HepG2 (cell line): ENCODE data around the gene CEBPA. TPM values are rescaled to one million over a fixed set of nuclear protein-coding genes. Genes with fewer than 3 reads are reported as not detected.
A peak's percentile ranks its signal among the peaks of the same experiment; 100 is the strongest.

Experiments
- CEBPG ChIP-seq: IDR thresholded peaks from 2 replicates; pipeline ENCODE4 v1.6.1; 2016
- FOSL2 ChIP-seq: sonication (generic); formaldehyde crosslinking; IDR thresholded peaks from 2 replicates; pipeline ENCODE4 v1.4.0; 2020; ENCODE audit warnings: missing genetic modification reagents
- MAZ ChIP-seq, 2 experiments: sonication (generic) in 1 of 2; formaldehyde crosslinking in 1 of 2; IDR thresholded peaks; 2 replicates each; pipeline versions ENCODE4 v1.5.0 to v1.6.1; 2012 to 2020; ENCODE audit warnings: low read depth in 2 of 2, mild to moderate bottlenecking in 2 of 2, borderline replicate concordance in 1 of 2, improper control_type of control experiment in 1 of 2, low read length in 1 of 2, missing genetic modification reagents in 1 of 2, moderate library complexity in 1 of 2
- PHF5A ChIP-seq: IDR thresholded peaks from one replicate; pipeline ENCODE4 v1.6.1; 2018; ENCODE audit warnings: low read depth, missing genetic modification reagents; ENCODE audit not compliant: unreplicated experiment
- RFX5 ChIP-seq: IDR thresholded peaks from 2 replicates; pipeline ENCODE4 v1.6.1; 2011; ENCODE audit warnings: low read depth, low read length, improper control_type of control experiment
- TOE1 ChIP-seq: sonication (generic); formaldehyde crosslinking; IDR thresholded peaks from 2 replicates; pipeline ENCODE4 v1.4.0; 2020; ENCODE audit warnings: mild to moderate bottlenecking, missing genetic modification reagents
- XBP1 ChIP-seq: sonication (generic); formaldehyde crosslinking; IDR thresholded peaks from 2 replicates; pipeline ENCODE4 v1.5.0; 2020; ENCODE audit warnings: missing genetic modification reagents
- ZEB1 ChIP-seq: IDR thresholded peaks from 2 replicates; pipeline ENCODE4 v1.6.1; 2012; ENCODE audit warnings: mild to moderate bottlenecking, low read depth, inconsistent platforms; ENCODE audit not compliant: insufficient replicate concordance
- ZKSCAN8 ChIP-seq: IDR thresholded peaks from 2 replicates; pipeline ENCODE4 v1.6.1; 2016; ENCODE audit warnings: borderline replicate concordance, missing genetic modification reagents, missing compliant biosample characterization
- ZNF263 ChIP-seq: sonication (generic); formaldehyde crosslinking; IDR thresholded peaks from 2 replicates; pipeline ENCODE4 v1.4.0; 2020; ENCODE audit warnings: missing genetic modification reagents
- ZNF446 ChIP-seq: sonication (generic); formaldehyde crosslinking; IDR thresholded peaks from 2 replicates; pipeline ENCODE4 v1.5.0; 2020; ENCODE audit warnings: mild to moderate bottlenecking, missing genetic modification reagents
- ZNF713 ChIP-seq: sonication (generic); formaldehyde crosslinking; IDR thresholded peaks from 2 replicates; pipeline ENCODE4 v1.4.0; 2020; ENCODE audit warnings: mild to moderate bottlenecking, missing genetic modification reagents
- polyA plus RNA-seq, 8 experiments: library from polyadenylated mRNA; depleted of rRNA in 3 of 8; stranded (reverse) in 7 of 8; unstranded in 1 of 8; fragments of >200 nt; fragmentation: Illumina TruSeq in 4 of 8; extraction: Trizol in 4 of 8; gene quantifications; 2 replicates each; pipeline versions ENCODE4 v1.2.1 to v1.2.3, GENCODE V29; 2011 to 2016; ENCODE audit warnings: low read depth in 4 of 8, missing spikeins in 1 of 8, mixed read lengths in 1 of 8; ENCODE audit not compliant: insufficient read depth in 1 of 8
- total RNA-seq, 5 experiments: library from RNA; depleted of rRNA; stranded (reverse); fragments of >200 nt; fragmentation: Illumina TruSeq; extraction: Trizol; gene quantifications; 2 replicates each; pipeline ENCODE4 v1.2.3, GENCODE V29; 2016; ENCODE audit warnings: low read depth in 1 of 5
- TF ChIP-seq, protein P1 (sequence below): sonication (generic); formaldehyde crosslinking; IDR thresholded peaks from 2 replicates; pipeline ENCODE4 v1.4.0; 2020; ENCODE audit warnings: mild to moderate bottlenecking, missing genetic modification reagents
- TF ChIP-seq, protein P2 (sequence below): sonication (generic); formaldehyde crosslinking; IDR thresholded peaks from 2 replicates; pipeline ENCODE4 v1.8.0; 2022; ENCODE audit warnings: mild to moderate bottlenecking, missing genetic modification reagents, borderline replicate concordance
- TF ChIP-seq, protein P3 (sequence below), 2 experiments: IDR thresholded peaks; 2 replicates each; pipeline ENCODE4 v1.6.1; 2011 to 2012; ENCODE audit warnings: low read length in 2 of 2, borderline replicate concordance in 1 of 2, low read depth in 1 of 2, mild to moderate bottlenecking in 1 of 2, moderate library complexity in 1 of 2

The CEBPA gene
- total and polyA plus RNA-seq, 2 of the 13 experiments (the other 11 are each of a cell fraction or from before 2014, with no cell fraction given) = 24.8 to 103 TPM

DNA sequence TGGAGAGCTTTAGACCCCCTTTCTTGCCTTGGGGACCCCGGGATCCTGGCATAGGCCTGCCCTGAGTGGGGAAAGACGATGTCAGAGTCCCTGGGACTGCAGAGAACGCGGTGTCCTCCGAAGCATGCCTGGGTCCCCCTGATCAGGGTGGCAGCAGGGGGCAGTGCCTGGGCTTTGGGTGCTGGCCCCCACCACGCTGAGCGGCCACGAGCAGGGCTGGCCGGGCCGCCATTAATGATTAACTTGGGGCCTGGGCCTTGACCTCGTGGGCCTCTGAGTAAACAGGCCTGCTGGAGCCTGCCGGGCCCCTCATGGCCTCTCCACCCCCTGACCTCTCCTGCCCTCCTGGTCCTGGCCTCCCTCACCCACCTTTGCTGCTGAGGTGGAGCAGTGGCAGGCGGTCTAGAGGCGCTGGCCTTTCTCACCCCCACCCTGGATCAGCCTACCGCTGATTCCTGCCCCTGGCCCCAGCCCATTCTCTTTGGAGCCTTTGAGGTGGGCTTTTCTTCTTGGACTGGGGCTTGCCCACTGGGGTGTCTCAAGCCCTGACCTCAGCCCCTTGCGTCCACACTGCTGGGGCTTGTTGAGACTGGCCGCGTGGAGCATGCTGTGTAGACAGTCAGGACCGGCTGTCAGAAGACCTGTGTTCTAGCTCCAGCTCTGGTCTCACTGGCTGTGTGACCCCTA, 26.3 kb downstream of the CEBPA start (continued):
- TF ChIP-seq, protein P1, sequence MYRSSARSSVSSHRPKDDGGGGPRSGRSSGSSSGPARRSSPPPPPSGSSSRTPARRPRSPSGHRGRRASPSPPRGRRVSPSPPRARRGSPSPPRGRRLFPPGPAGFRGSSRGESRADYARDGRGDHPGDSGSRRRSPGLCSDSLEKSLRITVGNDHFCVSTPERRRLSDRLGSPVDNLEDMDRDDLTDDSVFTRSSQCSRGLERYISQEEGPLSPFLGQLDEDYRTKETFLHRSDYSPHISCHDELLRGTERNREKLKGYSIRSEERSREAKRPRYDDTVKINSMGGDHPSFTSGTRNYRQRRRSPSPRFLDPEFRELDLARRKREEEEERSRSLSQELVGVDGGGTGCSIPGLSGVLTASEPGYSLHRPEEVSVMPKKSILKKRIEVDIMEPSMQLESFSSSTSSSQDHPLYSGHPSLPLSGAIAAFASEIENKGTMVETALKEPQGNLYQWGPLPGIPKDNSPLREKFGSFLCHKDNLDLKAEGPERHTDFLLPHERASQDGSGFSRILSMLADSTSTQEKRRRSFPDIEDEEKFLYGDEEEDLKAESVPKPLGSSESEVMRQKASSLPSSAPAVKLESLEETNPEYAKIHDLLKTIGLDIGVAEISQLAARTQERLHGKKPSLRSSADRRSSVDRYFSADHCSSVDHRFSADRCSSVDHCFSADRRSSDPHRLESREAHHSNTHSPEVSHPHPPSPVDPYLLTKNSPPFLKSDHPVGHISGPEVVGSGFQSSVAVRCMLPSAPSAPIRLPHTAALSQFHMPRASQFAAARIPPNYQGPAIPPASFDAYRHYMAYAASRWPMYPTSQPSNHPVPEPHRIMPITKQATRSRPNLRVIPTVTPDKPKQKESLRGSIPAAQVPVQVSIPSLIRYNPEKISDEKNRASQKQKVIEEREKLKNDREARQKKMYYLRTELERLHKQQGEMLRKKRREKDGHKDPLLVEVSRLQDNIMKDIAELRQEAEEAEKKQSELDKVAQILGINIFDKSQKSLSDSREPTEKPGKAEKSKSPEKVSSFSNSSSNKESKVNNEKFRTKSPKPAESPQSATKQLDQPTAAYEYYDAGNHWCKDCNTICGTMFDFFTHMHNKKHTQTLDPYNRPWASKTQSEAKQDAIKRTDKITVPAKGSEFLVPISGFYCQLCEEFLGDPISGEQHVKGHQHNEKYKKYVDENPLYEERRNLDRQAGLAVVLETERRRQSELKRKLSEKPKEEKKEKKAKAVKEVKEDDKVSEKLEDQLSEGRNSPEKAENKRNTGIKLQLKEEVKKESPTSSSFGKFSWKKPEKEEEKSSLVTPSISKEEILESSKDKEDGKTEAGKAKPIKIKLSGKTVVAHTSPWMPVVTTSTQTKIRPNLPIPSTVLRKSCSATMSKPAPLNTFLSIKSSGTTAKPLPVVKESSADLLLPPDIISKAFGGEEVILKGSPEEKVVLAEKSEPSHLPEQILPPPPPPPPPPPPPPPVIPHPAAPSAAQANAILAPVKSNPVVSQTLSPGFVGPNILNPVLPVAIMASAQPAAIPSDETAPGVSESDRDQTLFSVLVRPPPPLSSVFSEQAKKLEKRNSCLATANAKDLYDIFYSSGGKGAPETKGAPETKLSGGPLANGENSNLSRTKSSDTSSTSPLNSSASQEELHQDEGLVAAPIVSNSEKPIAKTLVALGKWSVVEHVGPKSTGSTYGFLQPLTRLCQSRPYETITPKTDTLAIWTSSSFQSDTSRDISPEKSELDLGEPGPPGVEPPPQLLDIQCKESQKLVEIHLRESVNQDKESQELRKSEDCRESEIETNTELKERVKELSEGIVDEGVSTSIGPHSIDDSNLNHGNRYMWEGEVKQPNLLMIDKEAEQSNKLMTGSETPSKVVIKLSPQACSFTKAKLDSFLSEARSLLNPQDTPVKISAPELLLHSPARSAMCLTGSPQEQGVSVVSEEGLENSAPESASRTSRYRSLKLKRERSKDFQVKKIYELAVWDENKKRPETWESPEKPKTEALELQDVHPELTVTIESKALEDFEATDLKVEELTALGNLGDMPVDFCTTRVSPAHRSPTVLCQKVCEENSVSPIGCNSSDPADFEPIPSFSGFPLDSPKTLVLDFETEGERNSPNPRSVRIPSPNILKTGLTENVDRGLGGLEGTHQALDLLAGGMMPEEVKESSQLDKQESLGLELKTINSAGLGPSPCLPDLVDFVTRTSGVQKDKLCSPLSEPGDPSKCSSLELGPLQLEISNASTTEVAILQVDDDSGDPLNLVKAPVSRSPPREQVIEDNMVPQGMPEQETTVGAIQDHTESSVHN = 0 out of 2 replicates have a peak, but pooled peaks have one; percentile 51
- TF ChIP-seq TOE1 (CRISPR knock-in tag) (peak; percentile 85), ZNF713 (CRISPR knock-in tag) (peak; percentile 52; the same call in 1 of the 2 replicates), FOSL2 (CRISPR knock-in tag) (peak; percentile 80), MAZ (IDR thresholded peaks at IDR 0.05; ENCODE audit: borderline replicate concordance, low read depth, low read length) (peak; percentile 90; the same call in 1 of the 2 replicates), MAZ (CRISPR knock-in tag; IDR thresholded peaks at IDR 0.05; ENCODE audit: low read depth) (peak; percentile 99), CEBPG (peak; percentile 59), XBP1 (CRISPR knock-in tag) (no peak), RFX5 (no peak), ZNF263 (CRISPR knock-in tag) (0 out of 2 replicates have a peak, but pooled peaks have one; percentile 53), ZNF446 (CRISPR knock-in tag) (peak; percentile 74; the same call in 1 of the 2 replicates), ZKSCAN8 (no peak), PHF5A (CRISPR knock-in tag) (peak; percentile 93), ZEB1 (peak; percentile 70)
- TF ChIP-seq, protein P2, sequence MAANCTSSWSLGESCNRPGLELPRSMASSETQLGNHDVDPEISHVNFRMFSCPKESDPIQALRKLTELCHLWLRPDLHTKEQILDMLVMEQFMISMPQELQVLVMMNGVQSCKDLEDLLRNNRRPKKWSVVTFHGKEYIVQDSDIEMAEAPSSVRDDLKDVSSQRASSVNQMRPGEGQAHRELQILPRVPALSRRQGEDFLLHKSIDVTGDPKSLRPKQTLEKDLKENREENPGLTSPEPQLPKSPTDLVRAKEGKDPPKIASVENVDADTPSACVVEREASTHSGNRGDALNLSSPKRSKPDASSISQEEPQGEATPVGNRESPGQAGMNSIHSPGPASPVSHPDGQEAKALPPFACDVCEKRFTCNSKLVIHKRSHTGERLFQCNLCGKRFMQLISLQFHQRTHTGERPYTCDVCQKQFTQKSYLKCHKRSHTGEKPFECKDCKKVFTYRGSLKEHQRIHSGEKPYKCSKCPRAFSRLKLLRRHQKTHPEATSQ (CRISPR knock-in tag) = peak; percentile 69; the same call in 1 of the 2 replicates
- TF ChIP-seq, protein P3, sequence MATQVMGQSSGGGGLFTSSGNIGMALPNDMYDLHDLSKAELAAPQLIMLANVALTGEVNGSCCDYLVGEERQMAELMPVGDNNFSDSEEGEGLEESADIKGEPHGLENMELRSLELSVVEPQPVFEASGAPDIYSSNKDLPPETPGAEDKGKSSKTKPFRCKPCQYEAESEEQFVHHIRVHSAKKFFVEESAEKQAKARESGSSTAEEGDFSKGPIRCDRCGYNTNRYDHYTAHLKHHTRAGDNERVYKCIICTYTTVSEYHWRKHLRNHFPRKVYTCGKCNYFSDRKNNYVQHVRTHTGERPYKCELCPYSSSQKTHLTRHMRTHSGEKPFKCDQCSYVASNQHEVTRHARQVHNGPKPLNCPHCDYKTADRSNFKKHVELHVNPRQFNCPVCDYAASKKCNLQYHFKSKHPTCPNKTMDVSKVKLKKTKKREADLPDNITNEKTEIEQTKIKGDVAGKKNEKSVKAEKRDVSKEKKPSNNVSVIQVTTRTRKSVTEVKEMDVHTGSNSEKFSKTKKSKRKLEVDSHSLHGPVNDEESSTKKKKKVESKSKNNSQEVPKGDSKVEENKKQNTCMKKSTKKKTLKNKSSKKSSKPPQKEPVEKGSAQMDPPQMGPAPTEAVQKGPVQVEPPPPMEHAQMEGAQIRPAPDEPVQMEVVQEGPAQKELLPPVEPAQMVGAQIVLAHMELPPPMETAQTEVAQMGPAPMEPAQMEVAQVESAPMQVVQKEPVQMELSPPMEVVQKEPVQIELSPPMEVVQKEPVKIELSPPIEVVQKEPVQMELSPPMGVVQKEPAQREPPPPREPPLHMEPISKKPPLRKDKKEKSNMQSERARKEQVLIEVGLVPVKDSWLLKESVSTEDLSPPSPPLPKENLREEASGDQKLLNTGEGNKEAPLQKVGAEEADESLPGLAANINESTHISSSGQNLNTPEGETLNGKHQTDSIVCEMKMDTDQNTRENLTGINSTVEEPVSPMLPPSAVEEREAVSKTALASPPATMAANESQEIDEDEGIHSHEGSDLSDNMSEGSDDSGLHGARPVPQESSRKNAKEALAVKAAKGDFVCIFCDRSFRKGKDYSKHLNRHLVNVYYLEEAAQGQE (IDR thresholded peaks at IDR 0.05; ENCODE audit: borderline replicate concordance in 1 of 2, low read depth in 1 of 2, low read length in 2 of 2) = peak in 1 of 2 experiments; percentile 52; a peak in 1 of 4 replicates
